Hepatocyte (in vitro differentiated cells): ENCODE results near the gene GRK3. TPM values are rescaled to one million over a fixed set of nuclear protein-coding genes. Genes with fewer than 3 reads are reported as not detected.

Experiments
- DNase-seq: peaks from one replicate; pipeline ENCODE4 v3.0.0-alpha.2; 2016; ENCODE audit warnings: low spot score
- H2AFZ ChIP-seq: fragments of 200-600 bp; sonication (generic); 2 replicates; pipeline ENCODE4 v1.6.0; 2016; ENCODE audit warnings: antibody characterized with exemption, mild to moderate bottlenecking
- H3K27ac ChIP-seq: fragments of 200-600 bp; sonication (generic); 2 replicates; pipeline ENCODE4 v1.5.1; 2016; ENCODE audit warnings: mild to moderate bottlenecking
- H3K27me3 ChIP-seq: fragments of 200-600 bp; sonication (generic); 2 replicates; pipeline ENCODE4 v1.6.1; 2016
- H3K36me3 ChIP-seq: fragments of 200-600 bp; sonication (generic); replicated peaks from 2 replicates; pipeline ENCODE4 v1.5.1; 2016; ENCODE audit warnings: low read depth; ENCODE audit not compliant: insufficient read depth
- H3K4me1 ChIP-seq: fragments of 200-600 bp; sonication (generic); 2 replicates; pipeline ENCODE4 v1.5.1; 2016; ENCODE audit warnings: mild to moderate bottlenecking, moderate library complexity; ENCODE audit not compliant: insufficient read depth
- H3K4me2 ChIP-seq: fragments of 200-600 bp; sonication (generic); 2 replicates; pipeline ENCODE4 v1.6.0; 2016
- H3K4me3 ChIP-seq: fragments of 200-600 bp; sonication (generic); 2 replicates; pipeline ENCODE4 v1.5.1; 2016; ENCODE audit warnings: mild to moderate bottlenecking
- H3K79me2 ChIP-seq: fragments of 200-600 bp; sonication (generic); 2 replicates; pipeline ENCODE4 v1.6.0; 2017; ENCODE audit warnings: mild to moderate bottlenecking
- H3K9me2 ChIP-seq: fragments of 200-600 bp; sonication (generic); replicated peaks from 2 replicates; pipeline ENCODE4 v1.6.0; 2017; ENCODE audit warnings: mild to moderate bottlenecking; ENCODE audit not compliant: insufficient read depth
- H3K9me3 ChIP-seq: fragments of 200-600 bp; sonication (generic); 2 replicates; pipeline ENCODE4 v1.5.1; 2016; ENCODE audit warnings: low read depth, mild to moderate bottlenecking
- H4K20me1 ChIP-seq: fragments of 200-600 bp; sonication (generic); 2 replicates; pipeline ENCODE4 v1.6.0; 2016; ENCODE audit warnings: mild to moderate bottlenecking; ENCODE audit not compliant: insufficient read depth, poor library complexity, severe bottlenecking
- EZH2 ChIP-seq: fragments of 200-600 bp; sonication (generic); IDR thresholded peaks from 2 replicates; pipeline ENCODE4 v1.6.1; 2016; ENCODE audit warnings: antibody characterized with exemption, mild to moderate bottlenecking, borderline replicate concordance
- EZH2phosphoT487 ChIP-seq: fragments of 200-600 bp; sonication (generic); IDR thresholded peaks from one replicate; pipeline ENCODE4 v1.6.1; 2018; ENCODE audit warnings: antibody characterized with exemption, mild to moderate bottlenecking, low read depth, moderate library complexity; ENCODE audit not compliant: unreplicated experiment, severe bottlenecking
- WGBS: methylation state at CpG from one replicate; pipeline ENCODE4 v1.1.6; 2016; ENCODE audit warnings: low lambda C conversion rate; ENCODE audit errors: missing lambda C conversion rate; 5-methylcytosine and 5-hydroxymethylcytosine counted together
- polyA plus RNA-seq: library from polyadenylated mRNA; unstranded; fragments of >200 nt; fragmentation: Nextera tagmentation; extraction: Ambion mirVana; gene quantifications from 2 replicates; pipeline ENCODE4 v1.2.1, GENCODE V29; 2016
- total RNA-seq: library from RNA; depleted of rRNA; stranded (reverse); fragments of >200 nt; gene quantifications from 2 replicates; pipeline ENCODE4 v1.2.3, GENCODE V29; 2014
- TF ChIP-seq, protein P1 (sequence below): fragments of 200-600 bp; sonication (generic); IDR thresholded peaks from 2 replicates; pipeline ENCODE4 v1.5.1; 2016; ENCODE audit warnings: antibody characterized with exemption, mild to moderate bottlenecking; ENCODE audit not compliant: poor library complexity

Gene GRK3
- total and polyA plus RNA-seq, 2 experiments from 2014 or later = 1.5 to 7.1 TPM

DNA sequence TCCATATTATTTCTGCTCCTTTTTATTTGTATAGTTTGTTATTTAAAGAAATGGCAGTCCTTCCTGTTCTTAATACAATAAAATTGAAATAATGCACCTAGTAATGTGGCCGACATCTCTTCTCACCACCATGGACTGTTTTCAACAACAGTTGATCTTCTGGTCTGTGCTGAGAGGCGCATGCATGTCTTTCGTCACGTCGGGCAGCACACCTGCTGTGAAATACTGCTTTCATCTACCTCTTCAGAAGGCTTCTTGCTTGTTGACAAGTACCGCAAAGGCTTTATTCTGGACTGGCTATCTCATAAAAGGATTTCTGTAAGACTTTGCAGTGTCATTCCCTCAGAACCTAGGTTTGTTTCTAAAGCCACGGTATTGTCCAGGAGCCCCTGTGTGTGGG lies 163.6 kb downstream of the GRK3 start:
- no peak for DNase-seq
- Histone ChIP-seq H3K9me2 (no peaks in the 10 kb centered on the region), H3K36me3 (no peaks in the 10 kb centered on the region), H3K4me3 (no peak overlapping the region), H3K79me2 (no peaks in the 10 kb centered on the region), H3K9me3 (no peaks in the 10 kb centered on the region), H4K20me1 (no peaks in the 10 kb centered on the region), H3K4me2 (no peak overlapping the region), H2AFZ (no peak overlapping the region), H3K27me3 (no peaks in the 10 kb centered on the region), H3K27ac (no peak overlapping the region), H3K4me1 (no peaks in the 10 kb centered on the region)
- TF ChIP-seq EZH2phosphoT487 = no peak
- TF ChIP-seq, protein P1, sequence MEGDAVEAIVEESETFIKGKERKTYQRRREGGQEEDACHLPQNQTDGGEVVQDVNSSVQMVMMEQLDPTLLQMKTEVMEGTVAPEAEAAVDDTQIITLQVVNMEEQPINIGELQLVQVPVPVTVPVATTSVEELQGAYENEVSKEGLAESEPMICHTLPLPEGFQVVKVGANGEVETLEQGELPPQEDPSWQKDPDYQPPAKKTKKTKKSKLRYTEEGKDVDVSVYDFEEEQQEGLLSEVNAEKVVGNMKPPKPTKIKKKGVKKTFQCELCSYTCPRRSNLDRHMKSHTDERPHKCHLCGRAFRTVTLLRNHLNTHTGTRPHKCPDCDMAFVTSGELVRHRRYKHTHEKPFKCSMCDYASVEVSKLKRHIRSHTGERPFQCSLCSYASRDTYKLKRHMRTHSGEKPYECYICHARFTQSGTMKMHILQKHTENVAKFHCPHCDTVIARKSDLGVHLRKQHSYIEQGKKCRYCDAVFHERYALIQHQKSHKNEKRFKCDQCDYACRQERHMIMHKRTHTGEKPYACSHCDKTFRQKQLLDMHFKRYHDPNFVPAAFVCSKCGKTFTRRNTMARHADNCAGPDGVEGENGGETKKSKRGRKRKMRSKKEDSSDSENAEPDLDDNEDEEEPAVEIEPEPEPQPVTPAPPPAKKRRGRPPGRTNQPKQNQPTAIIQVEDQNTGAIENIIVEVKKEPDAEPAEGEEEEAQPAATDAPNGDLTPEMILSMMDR = no peak
- TF ChIP-seq EZH2 = no peak
- WGBS = 63% methylated on average over 7 of the region's 7 CpGs

GRCh38 chr22:25729016-25729995 lies 164.8 kb downstream of the GRK3 start:
- Histone ChIP-seq H3K36me3 (no peaks in the 10 kb centered on the region), H3K79me2 (no peaks in the 10 kb centered on the region), H3K9me3 (no peaks in the 10 kb centered on the region), H3K27ac (no peak overlapping the region), H3K27me3 (no peaks in the 10 kb centered on the region), H3K4me2 (no peak overlapping the region), H2AFZ (no peak overlapping the region), H3K4me1 (no peaks in the 10 kb centered on the region), H4K20me1 (no peaks in the 10 kb centered on the region), H3K9me2 (no peaks in the 10 kb centered on the region), H3K4me3 (no peak overlapping the region)
- DNase-seq = no peak
- TF ChIP-seq, protein P1 = no peak
- TF ChIP-seq EZH2 (no peak), EZH2phosphoT487 (no peak)
- 83% methylated on average over 19 of the region's 19 CpGs for WGBS

GRCh38 chr22:25735650-25736049 lies 171.2 kb downstream of the GRK3 start:
- H3K4me1 ChIP-seq = no peaks in the 10 kb centered on the region
- no peak for DNase-seq
- no peak overlapping the region for H3K4me3 ChIP-seq
- TF ChIP-seq EZH2 = no peak
- TF ChIP-seq, protein P1 = no peak
- no peak for TF ChIP-seq EZH2phosphoT487
- no peak overlapping the region for H3K4me2 ChIP-seq
- H3K9me3 ChIP-seq = no peaks in the 10 kb centered on the region
- 100% methylated on average over 2 of the region's 2 CpGs for WGBS
- H3K36me3 ChIP-seq = no peaks in the 10 kb centered on the region
- H3K79me2 ChIP-seq = no peaks in the 10 kb centered on the region
- no peak overlapping the region for H2AFZ ChIP-seq
- no peaks in the 10 kb centered on the region for H3K9me2 ChIP-seq
- no peaks in the 10 kb centered on the region for H3K27me3 ChIP-seq
- H4K20me1 ChIP-seq = no peaks in the 10 kb centered on the region
- no peak overlapping the region for H3K27ac ChIP-seq
